ENCODE measurements around the gene TRPM4.

- TF ChIP-seq CTCF (IDR thresholded peaks at IDR 0.05) (no peak), POLR2A (IDR thresholded peaks at IDR 0.05) (no peak)
These were observed 53.4 kb downstream of the TRPM4 start for GRCh38 chr19:49210901-49211451.

Data from Peyer's patch (tissue), 4 donors.